GM21737 (cell line): ENCODE measurements around the gene ZNF211.
A peak's percentile ranks its signal among the peaks of the same experiment; 100 is the strongest.

Experiments used
- ATAC-seq: cut with Tn5 transposase; IDR thresholded peaks from one replicate; pipeline ENCODE4 v1.9.1; 2021; ENCODE audit warnings: mild to moderate bottlenecking, moderate library complexity; ENCODE audit not compliant: unreplicated experiment

The ZNF211 gene

GRCh38 chr19:57632987-57633831, at the start of gene ZNF211:
TSS of gene ZNF211 (plus strand) at chr19:57633168. CDS start at chr19:57633347, 179 bp downstream.
- ATAC-seq: peak; percentile 95

GRCh38 chr19:57583521-57584416, 49.2 kb upstream of the ZNF211 start, which contains the start of gene ZIK1:
TSS of gene ZIK1 (plus strand) at chr19:57584145. CDS start at chr19:57584357, 212 bp downstream.
- peak; percentile 81 for ATAC-seq

DNA sequence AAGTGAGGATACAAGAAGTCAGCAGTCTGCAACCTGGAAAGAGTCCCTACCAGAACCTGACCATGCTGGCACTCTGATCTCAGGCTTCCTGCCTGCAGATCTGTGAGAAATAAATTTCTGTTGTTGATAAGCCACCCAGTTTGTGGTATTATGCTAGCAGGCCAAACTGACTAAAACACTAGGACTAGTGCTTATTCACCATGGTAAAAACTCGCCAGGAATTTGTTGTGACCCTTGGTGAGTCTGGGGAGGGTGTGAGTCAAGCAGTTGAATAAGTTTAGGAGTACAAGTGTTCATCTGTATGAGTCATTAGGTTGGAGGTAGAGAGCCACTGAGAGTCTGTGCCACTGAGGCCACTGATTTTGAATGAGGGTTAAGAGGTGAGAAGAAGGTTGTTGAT, 45.4 kb upstream of the ZNF211 start:
- ATAC-seq: no peak

DNA sequence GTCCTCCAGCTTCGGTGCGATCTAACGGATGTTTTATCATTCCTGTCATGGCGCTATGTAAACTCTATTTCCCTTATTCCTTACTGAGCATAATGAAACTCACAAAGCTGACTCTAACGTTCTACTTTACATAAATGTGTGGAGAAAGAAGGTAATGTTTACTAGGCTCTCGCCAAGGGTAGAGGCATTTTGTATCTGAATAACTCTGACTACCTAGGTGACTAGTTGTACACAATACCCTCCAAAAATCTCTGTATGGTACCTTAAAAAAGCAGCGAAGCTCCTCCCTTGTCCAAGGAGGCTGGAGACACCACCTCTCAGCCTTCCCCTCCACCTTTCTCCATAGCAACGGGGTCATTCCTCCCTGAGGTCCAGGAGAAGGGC, 33.6 kb upstream of the ZNF211 start:
- peak; percentile 17 for ATAC-seq

- ATAC-seq: peak; percentile 85
Observed at GRCh38 chr19:57599761-57600383, 33.1 kb upstream of the ZNF211 start, which contains the start of gene ZNF530. TSS of gene ZNF530 (plus strand) at chr19:57599885. CDS start at chr19:57604346, 4,461 bp downstream.

- ATAC-seq: no peak
Observed at GRCh38 chr19:57606931-57607330, 26.0 kb upstream of the ZNF211 start.

GRCh38 chr19:57611113-57611512, 21.9 kb upstream of the ZNF211 start:
- no peak for ATAC-seq

DNA sequence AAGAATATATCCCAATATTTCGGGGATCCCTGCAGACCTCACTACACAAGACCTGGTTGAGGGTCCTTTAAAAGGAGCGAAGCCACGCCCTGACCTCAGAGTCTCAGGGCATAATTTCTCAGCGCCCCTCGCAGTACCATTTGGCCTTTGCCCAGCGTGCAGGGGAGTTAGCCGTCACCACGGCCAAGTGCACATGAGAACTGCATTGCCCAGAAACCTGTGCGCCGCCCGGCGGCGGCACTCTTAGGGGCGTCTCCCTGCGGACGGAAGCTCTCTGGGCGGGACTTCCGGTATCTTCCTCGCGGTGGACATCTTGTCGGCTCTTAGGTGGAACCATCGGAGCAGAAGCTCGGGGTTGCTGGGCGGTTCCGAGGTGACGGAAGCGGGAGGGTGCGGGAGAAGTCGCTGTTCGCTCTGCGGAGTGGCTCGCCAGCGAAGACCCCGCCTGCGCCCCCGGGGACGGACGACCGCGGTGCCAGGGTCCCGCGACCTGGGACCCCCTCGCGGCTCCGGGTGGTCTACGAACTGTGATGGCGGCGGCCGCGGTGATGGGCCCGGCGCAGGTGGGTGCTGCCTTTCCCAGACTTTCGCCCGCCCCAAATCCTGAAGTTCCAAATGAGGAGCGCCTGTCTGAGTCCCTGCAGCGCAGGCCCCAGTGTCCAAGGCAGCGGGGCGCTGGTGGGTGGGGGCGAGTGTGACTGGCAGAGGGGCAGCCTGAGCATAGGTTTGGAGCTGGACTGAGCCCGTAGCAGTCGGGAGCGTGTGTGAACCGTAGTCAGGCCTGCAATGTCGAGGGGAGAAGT, 18.8 kb upstream of the ZNF211 start, which contains the start of gene ZNF134:
Gene ZNF134 (plus strand): TSS at position 302 of the 803 bp plus-strand sequence. CDS start 5,227 bp downstream, outside the sequence.
- peak; percentile 91 for ATAC-seq

DNA sequence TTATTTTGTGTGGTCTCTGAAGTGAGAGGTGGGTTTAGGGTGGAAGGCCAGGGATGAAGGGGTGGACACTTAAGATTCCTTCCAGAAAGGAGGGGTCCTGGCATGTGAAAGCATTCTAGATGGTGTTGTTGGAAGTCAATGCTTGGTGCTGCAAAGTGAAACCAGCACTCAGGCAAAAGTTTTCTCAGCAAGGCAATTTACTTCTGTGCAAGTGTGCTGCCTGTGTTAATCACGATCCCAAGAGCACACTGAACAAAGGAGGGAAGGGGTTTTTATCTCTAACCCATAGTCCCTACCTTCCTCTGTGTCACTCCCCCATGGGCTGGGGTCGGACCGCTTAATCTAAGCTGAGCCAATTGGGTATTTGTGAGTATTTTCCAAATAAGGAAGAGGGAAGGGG, 17.6 kb upstream of the ZNF211 start:
- no peak for ATAC-seq

GRCh38 chr19:57620673-57621348, 12.2 kb upstream of the ZNF211 start:
- no peak for ATAC-seq

DNA sequence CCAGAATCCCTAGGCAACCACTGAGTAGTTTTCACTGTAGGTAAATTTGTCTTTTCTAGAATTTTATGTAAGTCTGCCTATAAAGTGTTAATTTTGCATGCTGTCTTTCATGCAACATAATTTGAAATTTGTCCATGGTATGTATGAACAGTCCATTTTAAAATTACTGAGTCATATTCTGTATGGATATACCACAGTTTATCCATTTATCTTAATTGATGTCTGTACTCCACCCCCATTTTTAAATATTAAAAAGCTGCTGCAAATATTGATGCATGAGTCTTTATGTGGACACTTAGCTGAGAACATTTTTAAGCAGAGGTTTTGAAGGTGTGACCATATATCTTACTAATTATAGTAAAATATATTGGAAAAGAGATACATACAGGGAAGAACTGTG, 9.9 kb upstream of the ZNF211 start:
- no peak for ATAC-seq

GRCh38 chr19:57633832-57634131, 814 bp downstream of the ZNF211 start:
- ATAC-seq: no peak

GRCh38 chr19:57637379-57637778, 4.4 kb downstream of the ZNF211 start:
- ATAC-seq: no peak

GRCh38 chr19:57641715-57642234, 8.8 kb downstream of the ZNF211 start:
- ATAC-seq: no peak

- no peak for ATAC-seq
Observed at GRCh38 chr19:57642396-57643046, 9.6 kb downstream of the ZNF211 start.

GRCh38 chr19:57643734-57644133, 10.8 kb downstream of the ZNF211 start:
- no peak for ATAC-seq

DNA sequence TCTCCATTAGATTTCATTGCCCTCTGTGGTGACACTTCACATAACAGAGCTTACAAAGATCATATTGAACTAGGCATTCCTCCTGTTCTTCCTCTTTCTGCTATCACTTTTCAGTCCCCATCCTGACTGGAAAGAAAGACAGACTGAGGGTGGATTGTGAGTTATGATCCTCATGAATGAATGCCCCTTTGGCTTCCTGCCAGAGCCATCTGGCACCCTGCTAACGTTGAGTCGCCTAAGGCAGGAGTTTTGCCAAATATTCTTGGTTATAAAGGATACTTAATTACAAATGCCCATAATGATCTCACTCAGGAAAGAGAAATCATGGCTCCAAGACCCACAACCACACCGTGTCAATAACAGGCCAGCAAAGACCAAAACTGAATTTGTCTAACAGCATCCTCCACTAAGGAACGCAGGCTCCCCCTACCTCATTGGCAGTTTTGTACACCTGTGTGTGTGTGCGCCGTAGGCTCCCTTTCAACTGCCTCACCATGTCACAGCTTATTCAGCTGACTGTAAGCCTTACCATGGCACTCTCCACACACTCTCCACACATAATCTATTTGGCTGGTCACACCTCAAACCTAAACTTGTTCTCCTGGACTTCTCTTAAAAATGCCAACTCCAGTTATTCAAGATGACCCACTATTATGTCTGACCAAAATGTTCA, 15.5 kb downstream of the ZNF211 start:
- no peak for ATAC-seq

GRCh38 chr19:57651654-57651996, 18.7 kb downstream of the ZNF211 start:
- ATAC-seq: no peak

- ATAC-seq: no peak
Observed at GRCh38 chr19:57653689-57654088, 20.7 kb downstream of the ZNF211 start.
